Pancreas (tissue), 10 donors: ENCODE results near the gene BTBD9. TPM values are rescaled to one million over a fixed set of nuclear protein-coding genes. Genes with fewer than 3 reads are reported as not detected.

Source experiments
- ATAC-seq, 4 donors: fragments of 200-7000 bp; cut with Tn5 transposase; one replicate each; pipeline versions ENCODE4 v1.8.0 to v1.9.1; 2020; ENCODE audit warnings: mild to moderate bottlenecking in 4 of 4, moderate library complexity in 4 of 4
- DNase-seq, 6 donors: peaks; one replicate each; pipeline ENCODE4 v3.0.0-alpha.2; 2020
- FAIRE-seq: peaks from 2 replicates; lab custom pipeline; 2012; peaks lifted over from hg19 to GRCh38; lab: Jason Lieb, UNC
- H3K27ac ChIP-seq, 4 donors: fragments of 200-600 bp; sonication (generic); 1 replicate in 3 of 4; 2 replicates in 1 of 4; pipeline versions ENCODE4 v1.5.0 to v1.8.0; 2020
- H3K27me3 ChIP-seq, 4 donors: fragments of 200-600 bp; one replicate each; pipeline ENCODE4 v1.8.0; 2021
- H3K36me3 ChIP-seq, 3 donors: fragments of 200-600 bp; sonication (generic) in 1 of 3; one replicate each; pipeline versions ENCODE4 v1.5.0 to v1.8.0; 2020 to 2021
- H3K4me1 ChIP-seq, 3 donors: fragments of 200-600 bp; one replicate each; pipeline ENCODE4 v1.8.0; 2021
- H3K4me3 ChIP-seq, 4 donors: fragments of 200-600 bp; sonication (generic) in 2 of 4; one replicate each; pipeline versions ENCODE4 v1.5.0 to v1.8.0; 2020 to 2021
- H3K9me3 ChIP-seq, 4 donors: fragments of 200-600 bp; one replicate each; pipeline ENCODE4 v1.8.0; 2021
- CTCF ChIP-seq, 4 donors: fragments of 200-600 bp; sonication (generic) in 3 of 4; IDR thresholded peaks; one replicate each; pipeline versions ENCODE4 v1.5.0 to v1.8.0; 2021; ENCODE audit warnings: antibody characterized with exemption in 4 of 4
- WGBS, 2 donors: extraction: QIAGEN DNeasy Blood & Tissue Kit; methylation state at CpG; one replicate each; pipeline ENCODE4 v1.1.7; 2013; 5-methylcytosine and 5-hydroxymethylcytosine counted together
- intact Hi-C, 3 donors: fragments of 100-400 bp; cut with DNase I; formaldehyde crosslinking; loops; one replicate each; pipeline versions ENCODE4 v1.11.1 to v1.14.2; 2022
- polyA plus RNA-seq, 2 donors: library from polyadenylated mRNA; stranded (reverse); fragments of 200-250 nt; gene quantifications; one replicate each; pipeline ENCODE4 v1.2.3, GENCODE V29; 2013
- total RNA-seq, 6 donors: library from RNA; stranded (reverse); fragmentation: NEBNext Ultra II Directional in 4 of 6; extraction: Animal tissue kit (Norgen Biotek cat#: 25700) in 4 of 6; gene quantifications; one replicate each; pipeline versions ENCODE4 v1.2.1 to v1.2.4, GENCODE V29; 2021 to 2023
- donor health status: healthy with polysubstance abuse.
- donor health status: DM: no; HTN: no; CAD: no; lungs with moderate emphysema.
- donor health status: DM: no; HTN: no; CAD: no.
- donor health status: control.
- donor health status: control.
- donor health status: Bipolar disorder and iron deficiency.
- donor health status: DM: yes; HTN: yes; CAD: no.
- donor health status: DM: no; HTN: no; CAD: no.
- donor health status: DM: no; HTN: no; CAD: no.
- donor health status: DM: yes; HTN: yes; CAD: no.

The BTBD9 gene
- total and polyA plus RNA-seq, 8 donors, result 2.2 to 11.0 (median 7.1) TPM

GRCh38 chr6:38452816-38453660, 186.7 kb downstream of the BTBD9 start:
- Histone ChIP-seq H3K27ac (no peak overlapping the region), H3K4me3 (no peak overlapping the region), H3K36me3 (no peaks in the 10 kb centered on the region), H3K4me1 (no peaks in the 10 kb centered on the region), H3K9me3 (no peaks in the 10 kb centered on the region), H3K27me3 (no peaks in the 10 kb centered on the region)
- 91% methylated on average over 6 of the region's 6 CpGs for WGBS, 2 donors
- no peak for DNase-seq
- FAIRE-seq, result no peak
- intact Hi-C loops, result no loop called here
- ATAC-seq, result no peak
- TF ChIP-seq CTCF (IDR thresholded peaks at IDR 0.05), result no peak

- Histone ChIP-seq H3K9me3 (no peaks in the 10 kb centered on the region), H3K4me3 (no peak overlapping the region), H3K27ac (no peak overlapping the region), H3K4me1 (no peaks in the 10 kb centered on the region), H3K36me3 (no peaks in the 10 kb centered on the region), H3K27me3 (no peaks in the 10 kb centered on the region)
- 84 to 93% methylated on average over 2 of the region's 2 CpGs for WGBS, 2 donors
- intact Hi-C loops, result no loop called here
- ATAC-seq (no peak), FAIRE-seq (no peak), DNase-seq (no peak)
- TF ChIP-seq CTCF (IDR thresholded peaks at IDR 0.05), result no peak
Measured at GRCh38 chr6:38450717-38451116, 189.0 kb downstream of the BTBD9 start.

- Histone ChIP-seq H3K27me3 (no peaks in the 10 kb centered on the region), H3K9me3 (no peaks in the 10 kb centered on the region), H3K27ac (no peak overlapping the region), H3K4me3 (no peak overlapping the region), H3K36me3 (no peaks in the 10 kb centered on the region), H3K4me1 (no peaks in the 10 kb centered on the region)
- DNase-seq (no peak), ATAC-seq (no peak), FAIRE-seq (no peak)
- no peak for TF ChIP-seq CTCF (IDR thresholded peaks at IDR 0.05)
- WGBS, 2 donors, result 57 to 63% methylated on average over 2 of the region's 2 CpGs
- intact Hi-C loops, result no loop called here
Measured at GRCh38 chr6:38445925-38446324, 193.8 kb downstream of the BTBD9 start.

- TF ChIP-seq CTCF (IDR thresholded peaks at IDR 0.05), result no peak
- intact Hi-C loops, result no loop called here
Measured at GRCh38 chr6:38445336-38445735, 194.4 kb downstream of the BTBD9 start.

More at GRCh38 chr6:38445336-38445735, 194.4 kb downstream of the BTBD9 start:
- no peak overlapping the region for H3K27ac ChIP-seq
- ATAC-seq (no peak), DNase-seq (no peak), FAIRE-seq (no peak)
- H3K4me3 ChIP-seq, result no peak overlapping the region
- H3K27me3 ChIP-seq, result no peaks in the 10 kb centered on the region
- no peaks in the 10 kb centered on the region for H3K4me1 ChIP-seq
- H3K9me3 ChIP-seq, result no peaks in the 10 kb centered on the region
- no peaks in the 10 kb centered on the region for H3K36me3 ChIP-seq
